Suprapubic skin (tissue), 4 donors: Measurements from ENCODE around the gene PRPSAP2. TPM values are rescaled to one million over a fixed set of nuclear protein-coding genes. Genes with fewer than 3 reads are reported as not detected.

Source experiments
- DNase-seq, 2 donors: peaks; one replicate each; pipeline ENCODE4 v3.0.0-alpha.2; 2019; ENCODE audit warnings: low spot score in 2 of 2
- H3K27ac ChIP-seq: fragments of 200-600 bp; sonication (generic); one replicate; pipeline ENCODE4 v1.5.1; 2019
- H3K27me3 ChIP-seq: fragments of 200-600 bp; sonication (generic); one replicate; pipeline ENCODE4 v1.5.1; 2019
- H3K36me3 ChIP-seq: fragments of 200-600 bp; sonication (generic); one replicate; pipeline ENCODE4 v1.5.1; 2019
- H3K4me1 ChIP-seq: fragments of 200-600 bp; sonication (generic); one replicate; pipeline ENCODE4 v1.5.1; 2019
- H3K4me3 ChIP-seq: fragments of 200-600 bp; sonication (generic); one replicate; pipeline ENCODE4 v1.5.1; 2019; ENCODE audit warnings: mild to moderate bottlenecking
- H3K9me3 ChIP-seq: fragments of 200-600 bp; sonication (generic); one replicate; pipeline ENCODE4 v1.5.1; 2019
- CTCF ChIP-seq, 2 donors: fragments of 200-600 bp in 1 of 2; fragments of 450-650 bp in 1 of 2; sonication (generic) in 1 of 2; IDR thresholded peaks; one replicate each; pipeline ENCODE4 v1.5.1; 2016 to 2019; ENCODE audit warnings: antibody characterized with exemption in 2 of 2, mild to moderate bottlenecking in 1 of 2, moderate library complexity in 1 of 2
- EP300 ChIP-seq: sonication (generic); formaldehyde crosslinking; IDR thresholded peaks from one replicate; pipeline ENCODE4 v1.6.1; 2017; ENCODE audit warnings: antibody characterized with exemption
- POLR2A ChIP-seq, 2 donors: fragments of 450-650 bp; IDR thresholded peaks; one replicate each; pipeline ENCODE4 v1.6.1; 2017; ENCODE audit warnings: antibody characterized with exemption in 2 of 2, mild to moderate bottlenecking in 2 of 2, moderate library complexity in 2 of 2
- POLR2AphosphoS5 ChIP-seq, 3 donors: sonication (generic); formaldehyde crosslinking; IDR thresholded peaks; one replicate each; pipeline ENCODE4 v1.6.1; 2017; ENCODE audit warnings: antibody characterized with exemption in 3 of 3
- WGBS: methylation state at CpG from one replicate; pipeline ENCODE4 v1.1.5; 2018; 5-methylcytosine and 5-hydroxymethylcytosine counted together
- total RNA-seq, 4 donors: library from RNA; depleted of rRNA; stranded (reverse); fragments of >200 nt; gene quantifications; one replicate each; pipeline ENCODE4 v1.1.0, GENCODE V29; 2016

Gene PRPSAP2
- total RNA-seq, 4 donors from 2014 or later = 14.9 to 29.0 (median 22.9) TPM

- Histone ChIP-seq H3K9me3 (no peaks in the 10 kb centered on the region), H3K4me3 (no peak overlapping the region), H3K27ac (no peak overlapping the region), H3K4me1 (no peaks in the 10 kb centered on the region), H3K36me3 (peaks cover 67% of the 10 kb centered on the region), H3K27me3 (no peaks in the 10 kb centered on the region)
- no peak for DNase-seq
- no peak for TF ChIP-seq EP300
- TF ChIP-seq POLR2AphosphoS5 (IDR thresholded peaks at IDR 0.05) = no peak
- TF ChIP-seq POLR2A (IDR thresholded peaks at IDR 0.05) = no peak
- TF ChIP-seq CTCF (IDR thresholded peaks at IDR 0.05) = no peak
- WGBS = 88% methylated on average over 6 of the region's 6 CpGs
Observed at GRCh38 chr17:18910881-18911280, 53.0 kb downstream of the PRPSAP2 start.

GRCh38 chr17:18916816-18917500 is 59.0 kb downstream of the PRPSAP2 start:
- peaks cover 51% of the 10 kb centered on the region for H3K36me3 ChIP-seq
- no peak overlapping the region for H3K4me3 ChIP-seq
- no peaks in the 10 kb centered on the region for H3K9me3 ChIP-seq
- no peaks in the 10 kb centered on the region for H3K27me3 ChIP-seq
- no peak for DNase-seq
- 72% methylated on average over 5 of the region's 5 CpGs for WGBS
- peaks cover 6% of the 10 kb centered on the region for H3K4me1 ChIP-seq
- no peak overlapping the region for H3K27ac ChIP-seq
- TF ChIP-seq CTCF (IDR thresholded peaks at IDR 0.05) (no peak), EP300 (no peak), POLR2AphosphoS5 (IDR thresholded peaks at IDR 0.05) (no peak), POLR2A (IDR thresholded peaks at IDR 0.05) (no peak)

- DNase-seq = no peak
- Histone ChIP-seq H3K9me3 (no peaks in the 10 kb centered on the region), H3K4me3 (no peak overlapping the region), H3K27ac (no peak overlapping the region), H3K27me3 (no peaks in the 10 kb centered on the region), H3K4me1 (peaks cover 6% of the 10 kb centered on the region), H3K36me3 (peaks cover 45% of the 10 kb centered on the region)
- no peak for TF ChIP-seq POLR2AphosphoS5 (IDR thresholded peaks at IDR 0.05)
- no peak for TF ChIP-seq EP300
- TF ChIP-seq CTCF (IDR thresholded peaks at IDR 0.05) = no peak
- no peak for TF ChIP-seq POLR2A (IDR thresholded peaks at IDR 0.05)
- WGBS = 90% methylated on average over 11 of the region's 11 CpGs
Observed at GRCh38 chr17:18917506-18918032, 59.6 kb downstream of the PRPSAP2 start.

GRCh38 chr17:18919963-18920362 is 62.0 kb downstream of the PRPSAP2 start:
- 71% methylated on average over 6 of the region's 6 CpGs for WGBS
- no peak for TF ChIP-seq POLR2A (IDR thresholded peaks at IDR 0.05)
- no peak for DNase-seq
- Histone ChIP-seq H3K4me1 (peaks cover 6% of the 10 kb centered on the region), H3K36me3 (peaks cover 37% of the 10 kb centered on the region), H3K27me3 (no peaks in the 10 kb centered on the region), H3K27ac (no peak overlapping the region), H3K4me3 (no peak overlapping the region), H3K9me3 (no peaks in the 10 kb centered on the region)

- Histone ChIP-seq H3K4me3 (no peak overlapping the region), H3K36me3 (peaks cover 29% of the 10 kb centered on the region), H3K27ac (no peak overlapping the region), H3K9me3 (no peaks in the 10 kb centered on the region), H3K4me1 (peaks cover 6% of the 10 kb centered on the region), H3K27me3 (no peaks in the 10 kb centered on the region)
- DNase-seq = no peak
- 52% methylated on average over 6 of the region's 6 CpGs for WGBS
- no peak for TF ChIP-seq EP300
- no peak for TF ChIP-seq CTCF (IDR thresholded peaks at IDR 0.05)
- TF ChIP-seq POLR2A (IDR thresholded peaks at IDR 0.05) = no peak
- TF ChIP-seq POLR2AphosphoS5 (IDR thresholded peaks at IDR 0.05) = no peak
Observed at GRCh38 chr17:18920911-18921441, 63.0 kb downstream of the PRPSAP2 start.
